Stimulated activated CD8-positive, alpha-beta memory T cell treated with anti-CD3 and anti-CD28 coated beads, Interleukin-2, amount 100 ng/mL, for 48 hours (primary cell): ENCODE data around the gene UAP1L1.
"Not testable (repeated sequence)": the region's sequence is repeated elsewhere in the genome, so short reads cannot be mapped to it uniquely, and the experiment has no call there.

Experiments
- DNase-seq, 2 donors: peaks; one replicate each; pipeline ENCODE4 v3.0.0-alpha.2; 2020; ENCODE audit warnings: low read depth in 2 of 2

Gene UAP1L1

GRCh38 chr9:137077010-137077747, at the start of gene UAP1L1:
Gene UAP1L1 (plus strand): TSS chr9:137077517. CDS start chr9:137077533, 16 bp downstream.
- DNase-seq = peak in 1 of 2 donors; percentile 41

GRCh38 chr9:137028263-137029057, 48.9 kb upstream of the UAP1L1 start:
- peak; percentile 52 to 57 for DNase-seq

GRCh38 chr9:137029058-137029936, 48.0 kb upstream of the UAP1L1 start:
- DNase-seq = peak; percentile 71 to 79

- no peak for DNase-seq
Measured at GRCh38 chr9:137030006-137030405, 47.3 kb upstream of the UAP1L1 start.

- peak; percentile 40 to 44 for DNase-seq
Measured at GRCh38 chr9:137030538-137031527, 46.5 kb upstream of the UAP1L1 start.

- DNase-seq = peak in 1 of 2 donors; percentile 35
Measured at GRCh38 chr9:137031904-137032640, 45.2 kb upstream of the UAP1L1 start, which contains the start of gene FUT7. Gene FUT7 (minus strand): TSS chr9:137032088. CDS start chr9:137031991, 97 bp downstream.

- no peak for DNase-seq
Measured at GRCh38 chr9:137032858-137033257, 44.5 kb upstream of the UAP1L1 start.

- DNase-seq = not testable (repeated sequence)
Measured at GRCh38 chr9:137033481-137033880, 43.8 kb upstream of the UAP1L1 start.

GRCh38 chr9:137034039-137034708, 43.1 kb upstream of the UAP1L1 start:
- no peak for DNase-seq

GRCh38 chr9:137034709-137035506, 42.4 kb upstream of the UAP1L1 start:
- DNase-seq = peak; percentile 73 to 83

- DNase-seq = no peak
Measured at GRCh38 chr9:137035507-137035834, 41.8 kb upstream of the UAP1L1 start.

- DNase-seq = no peak
Measured at GRCh38 chr9:137035937-137036336, 41.4 kb upstream of the UAP1L1 start.

GRCh38 chr9:137037035-137037434, 40.3 kb upstream of the UAP1L1 start:
- no peak for DNase-seq

- DNase-seq = no peak
Measured at GRCh38 chr9:137037483-137037882, 39.8 kb upstream of the UAP1L1 start.

GRCh38 chr9:137038916-137039315, 38.4 kb upstream of the UAP1L1 start:
- no peak for DNase-seq

- no peak for DNase-seq
Measured at GRCh38 chr9:137039611-137040366, 37.5 kb upstream of the UAP1L1 start.

- no peak for DNase-seq
Measured at GRCh38 chr9:137040568-137040967, 36.7 kb upstream of the UAP1L1 start.

GRCh38 chr9:137041124-137041523, 36.2 kb upstream of the UAP1L1 start:
- DNase-seq = no peak
